Prostate gland (tissue), 2 donors: ENCODE measurements around the gene DOK6.

Experiments used
- POLR2A ChIP-seq: fragments of 450-650 bp; IDR thresholded peaks from one replicate; pipeline ENCODE4 v1.6.1; 2016; ENCODE audit warnings: antibody characterized with exemption, mild to moderate bottlenecking
- POLR2AphosphoS5 ChIP-seq: sonication (generic); formaldehyde crosslinking; IDR thresholded peaks from one replicate; pipeline ENCODE4 v1.6.1; 2017; ENCODE audit warnings: antibody characterized with exemption
- TF ChIP-seq, protein P1 (sequence below), 4 experiments: fragments of 200-600 bp in 2 of 4; fragments of 450-650 bp in 2 of 4; sonication (generic) in 2 of 4; IDR thresholded peaks; 1 replicate in 3 of 4; 2 replicates in 1 of 4; pipeline ENCODE4 v1.5.1; 2016 to 2019; ENCODE audit warnings: antibody characterized with exemption in 4 of 4, mild to moderate bottlenecking in 2 of 4, moderate library complexity in 2 of 4

DNA sequence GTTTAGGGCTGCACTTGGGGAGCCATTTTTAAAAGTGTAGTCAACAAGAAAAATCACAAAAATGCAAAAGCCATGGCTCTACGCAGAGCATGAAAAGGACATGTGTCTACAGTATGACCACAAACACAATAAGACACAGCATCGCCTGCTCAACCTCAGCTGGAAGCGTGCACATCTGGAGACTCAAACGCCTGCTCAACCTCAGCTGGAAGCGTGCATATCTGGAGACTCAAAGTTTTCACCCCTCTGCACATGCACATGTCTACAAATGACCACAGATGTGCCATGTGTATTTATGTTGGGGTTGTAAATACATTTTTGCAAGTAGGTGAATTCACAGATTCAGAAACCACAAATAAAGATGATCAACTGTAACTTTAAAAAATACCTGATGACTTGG is 196.9 kb downstream of the DOK6 start:
- TF ChIP-seq, protein P1, sequence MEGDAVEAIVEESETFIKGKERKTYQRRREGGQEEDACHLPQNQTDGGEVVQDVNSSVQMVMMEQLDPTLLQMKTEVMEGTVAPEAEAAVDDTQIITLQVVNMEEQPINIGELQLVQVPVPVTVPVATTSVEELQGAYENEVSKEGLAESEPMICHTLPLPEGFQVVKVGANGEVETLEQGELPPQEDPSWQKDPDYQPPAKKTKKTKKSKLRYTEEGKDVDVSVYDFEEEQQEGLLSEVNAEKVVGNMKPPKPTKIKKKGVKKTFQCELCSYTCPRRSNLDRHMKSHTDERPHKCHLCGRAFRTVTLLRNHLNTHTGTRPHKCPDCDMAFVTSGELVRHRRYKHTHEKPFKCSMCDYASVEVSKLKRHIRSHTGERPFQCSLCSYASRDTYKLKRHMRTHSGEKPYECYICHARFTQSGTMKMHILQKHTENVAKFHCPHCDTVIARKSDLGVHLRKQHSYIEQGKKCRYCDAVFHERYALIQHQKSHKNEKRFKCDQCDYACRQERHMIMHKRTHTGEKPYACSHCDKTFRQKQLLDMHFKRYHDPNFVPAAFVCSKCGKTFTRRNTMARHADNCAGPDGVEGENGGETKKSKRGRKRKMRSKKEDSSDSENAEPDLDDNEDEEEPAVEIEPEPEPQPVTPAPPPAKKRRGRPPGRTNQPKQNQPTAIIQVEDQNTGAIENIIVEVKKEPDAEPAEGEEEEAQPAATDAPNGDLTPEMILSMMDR (IDR thresholded peaks at IDR 0.05), result no peak
- TF ChIP-seq POLR2A, result no peak
- TF ChIP-seq POLR2AphosphoS5, result no peak
